IPS DF 6.9 (cell line): ENCODE data around the gene TPRN.

ENCODE experiments used
- DNase-seq: peaks from one replicate; pipeline ENCODE4 v3.0.0-alpha.2; 2013; ENCODE audit warnings: low read depth, low spot score
- H3K27ac ChIP-seq: one replicate; pipeline ENCODE4 v1.5.1; 2013; ENCODE audit warnings: low read length, control low read depth
- H3K27me3 ChIP-seq: 2 replicates; pipeline ENCODE4 v1.6.1; 2013; ENCODE audit warnings: mild to moderate bottlenecking, low read length; ENCODE audit not compliant: control insufficient read depth, insufficient read depth
- H3K36me3 ChIP-seq: 2 replicates; pipeline ENCODE4 v1.6.1; 2013; ENCODE audit warnings: low read length; ENCODE audit not compliant: control insufficient read depth, insufficient read depth
- H3K4me1 ChIP-seq: 2 replicates; pipeline ENCODE4 v1.6.1; 2013; ENCODE audit warnings: low read length; ENCODE audit not compliant: control insufficient read depth, insufficient read depth
- H3K4me3 ChIP-seq: 2 replicates; pipeline ENCODE4 v1.5.1; 2013; ENCODE audit warnings: mild to moderate bottlenecking, low read length
- H3K9me3 ChIP-seq: 2 replicates; pipeline ENCODE4 v1.6.1; 2013; ENCODE audit warnings: low read length, inconsistent platforms; ENCODE audit not compliant: control insufficient read depth, insufficient read depth
- WGBS: extraction: QIAGEN DNeasy Blood & Tissue Kit; methylation state at CpG from one replicate; pipeline ENCODE4 v1.1.7; 2013; ENCODE audit warnings: mixed read lengths, missing lambda C conversion rate; ENCODE audit not compliant: insufficient read length, insufficient coverage; 5-methylcytosine and 5-hydroxymethylcytosine counted together

Gene TPRN

DNA sequence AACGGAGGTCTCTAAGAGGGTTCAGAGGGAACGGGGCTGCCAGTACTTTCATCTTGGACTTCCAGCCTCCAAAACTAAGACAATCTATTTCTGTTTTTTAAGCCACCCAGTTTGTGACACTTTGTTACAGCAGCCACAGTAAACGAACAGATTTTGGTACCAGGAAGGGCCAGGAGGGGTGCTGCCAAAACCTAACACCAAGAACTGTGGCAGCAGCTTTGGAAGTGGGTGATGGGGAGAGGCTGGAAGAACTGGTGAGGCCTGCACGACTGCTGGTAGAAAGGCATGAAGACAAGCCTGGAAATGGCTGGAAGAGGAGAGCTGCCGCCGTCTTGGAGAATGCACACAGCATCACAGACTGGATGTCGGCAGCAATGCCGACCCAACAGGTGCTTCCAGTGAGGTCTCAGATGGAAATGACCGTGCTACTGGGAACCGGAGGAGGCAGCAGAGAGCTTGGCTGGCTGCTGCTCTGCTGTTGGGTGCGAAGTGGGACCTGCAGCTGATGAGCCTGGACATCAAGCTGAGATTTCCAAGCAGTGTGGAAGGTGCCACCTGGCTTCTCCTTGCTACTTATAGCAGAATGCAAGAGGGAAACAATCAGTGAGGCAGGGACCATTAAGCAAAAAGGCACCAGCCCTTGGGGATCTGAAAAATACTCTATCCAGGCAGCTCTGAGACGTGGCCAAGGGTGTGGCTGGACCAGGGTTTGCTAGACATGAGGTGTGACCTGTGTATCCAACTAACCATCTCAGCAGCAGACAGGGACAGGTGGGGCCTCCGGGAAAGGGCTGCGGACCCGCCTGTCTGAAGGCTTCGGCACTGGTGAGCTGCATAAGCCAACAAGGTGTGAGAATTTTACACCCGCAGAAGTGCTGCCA is 24.0 kb downstream of the TPRN start:
- peaks cover 10% of the 10 kb centered on the region for H3K36me3 ChIP-seq
- no CpG with 5 or more reads among the region's 17 CpGs for WGBS
- no peaks in the 10 kb centered on the region for H3K9me3 ChIP-seq
- H3K4me3 ChIP-seq, result no peak overlapping the region
- peaks cover 2% of the 10 kb centered on the region; the same call in 1 of the 2 replicates for H3K4me1 ChIP-seq
- H3K27me3 ChIP-seq, result no peaks in the 10 kb centered on the region
- no peak overlapping the region for H3K27ac ChIP-seq
- DNase-seq, result no peak

DNA sequence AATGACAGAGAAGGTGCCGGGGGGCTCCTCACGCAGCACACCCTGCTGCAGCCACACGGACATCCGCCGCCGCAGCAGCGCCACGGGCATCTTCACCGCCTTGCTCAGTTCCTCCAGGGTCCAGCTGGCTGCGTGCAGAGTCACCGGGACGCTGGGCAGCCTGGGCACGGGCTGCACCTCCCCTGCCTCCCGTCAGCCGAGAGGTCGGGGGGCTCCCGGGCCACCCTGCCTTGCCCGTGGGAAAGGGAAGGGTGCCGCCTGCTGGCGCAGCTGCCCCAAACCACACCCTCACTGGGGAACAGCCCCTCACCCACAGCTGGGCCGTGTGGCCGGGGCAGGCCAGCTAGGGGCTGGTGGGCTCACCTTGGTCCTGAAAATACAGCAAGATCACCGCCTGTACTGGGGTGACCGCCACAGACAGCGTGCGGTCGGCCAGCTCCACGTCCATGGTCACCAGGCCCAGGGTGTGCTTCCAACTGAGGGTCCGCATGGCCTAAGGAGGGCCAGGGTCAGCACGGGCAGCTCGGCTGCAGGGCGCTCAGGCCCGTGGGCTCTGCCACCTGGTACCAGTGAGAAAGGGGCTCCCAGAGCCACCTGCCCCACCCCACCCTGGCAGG is 25.1 kb downstream of the TPRN start:
- Histone ChIP-seq H3K27me3 (peaks cover 3% of the 10 kb centered on the region; the same call in 1 of the 2 replicates), H3K27ac (no peak overlapping the region), H3K9me3 (no peaks in the 10 kb centered on the region), H3K4me3 (no peak overlapping the region), H3K4me1 (peaks cover 2% of the 10 kb centered on the region), H3K36me3 (peaks cover 1% of the 10 kb centered on the region)
- no peak for DNase-seq
- no CpG with 5 or more reads among the region's 33 CpGs for WGBS

DNA sequence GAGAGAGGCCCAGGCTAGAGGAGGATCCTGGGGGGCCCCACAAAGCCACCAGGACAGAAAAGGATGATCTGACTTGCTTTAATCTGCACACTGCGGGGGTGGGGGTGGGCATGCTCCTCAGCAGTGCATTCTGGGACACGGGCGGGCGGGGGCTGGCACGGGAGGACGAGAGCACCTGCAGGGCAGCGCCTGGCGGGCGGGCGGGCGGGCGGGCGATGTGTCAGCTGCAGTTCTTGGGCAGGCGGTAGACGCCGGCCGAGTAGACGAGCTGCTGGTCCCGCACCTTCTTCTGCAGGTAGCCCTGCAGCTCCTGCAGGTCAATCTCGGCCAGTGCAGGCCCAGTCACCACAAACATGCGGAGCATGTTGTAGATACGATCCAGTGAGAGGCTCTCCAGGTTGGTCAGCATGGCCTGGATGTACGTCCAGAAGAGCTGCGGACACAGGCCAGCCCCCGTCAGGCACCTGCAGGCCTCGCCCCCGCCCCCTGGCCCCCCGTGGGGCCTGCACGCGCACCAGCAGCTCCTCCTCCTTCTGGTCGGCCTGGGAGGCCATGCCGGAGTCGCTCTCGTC is 25.7 kb downstream of the TPRN start:
- H3K9me3 ChIP-seq, result no peaks in the 10 kb centered on the region
- peaks cover 8% of the 10 kb centered on the region for H3K27me3 ChIP-seq
- H3K36me3 ChIP-seq, result no peaks in the 10 kb centered on the region; the same call in 1 of the 2 replicates
- WGBS, result no CpG with 5 or more reads among the region's 34 CpGs
- no peak overlapping the region for H3K27ac ChIP-seq
- no peak for DNase-seq
- H3K4me1 ChIP-seq, result peaks cover 6% of the 10 kb centered on the region
- H3K4me3 ChIP-seq, result no peak overlapping the region

DNA sequence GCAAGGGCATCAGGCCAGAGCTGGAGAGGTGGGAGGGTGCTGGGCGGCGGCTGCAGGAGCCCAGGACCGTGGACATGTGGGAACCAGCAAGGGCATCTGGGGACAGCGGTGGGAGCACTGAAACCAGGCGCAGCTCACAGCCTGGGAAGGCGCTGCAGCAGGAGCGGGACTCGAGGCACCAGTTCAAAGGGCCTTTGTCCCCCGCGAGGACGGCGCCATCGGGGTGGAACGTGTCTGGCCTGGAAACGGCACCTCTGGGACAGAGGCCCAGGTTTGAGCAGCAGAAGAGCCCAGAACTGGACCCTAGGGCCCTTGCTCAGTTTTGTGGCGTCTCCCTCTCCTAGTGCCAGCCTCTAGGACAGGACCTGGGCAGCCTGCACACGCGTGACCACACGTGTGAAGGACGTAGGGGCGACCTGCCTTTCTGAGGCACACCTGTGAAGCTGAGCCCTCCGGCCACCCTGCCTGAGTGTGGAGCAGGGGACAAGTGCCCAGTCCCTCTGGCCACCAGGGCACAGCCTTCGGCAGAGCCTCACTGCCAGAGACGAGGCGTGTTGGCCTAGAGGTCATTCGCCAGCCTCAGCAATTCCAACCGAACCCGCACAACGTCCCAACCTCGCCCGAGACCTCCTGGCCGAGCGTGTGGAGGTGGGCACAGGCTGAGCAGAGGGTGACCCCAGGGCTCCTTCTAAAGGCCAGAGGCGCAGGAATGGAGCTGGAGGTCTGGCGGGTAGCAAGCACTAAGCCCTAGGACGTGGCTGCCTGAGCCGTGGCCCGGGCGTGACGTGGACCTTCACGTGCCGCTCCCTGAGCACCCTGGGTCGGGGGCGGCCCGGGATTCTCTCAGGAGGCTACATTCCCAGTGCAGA is 26.5 kb downstream of the TPRN start:
- H3K27me3 ChIP-seq, result peaks cover 9% of the 10 kb centered on the region
- WGBS, result no CpG with 5 or more reads among the region's 45 CpGs
- no peaks in the 10 kb centered on the region; the same call in 1 of the 2 replicates for H3K36me3 ChIP-seq
- H3K4me3 ChIP-seq, result no peak overlapping the region
- H3K27ac ChIP-seq, result no peak overlapping the region
- no peaks in the 10 kb centered on the region for H3K9me3 ChIP-seq
- DNase-seq, result no peak
- peaks cover 6% of the 10 kb centered on the region for H3K4me1 ChIP-seq

DNA sequence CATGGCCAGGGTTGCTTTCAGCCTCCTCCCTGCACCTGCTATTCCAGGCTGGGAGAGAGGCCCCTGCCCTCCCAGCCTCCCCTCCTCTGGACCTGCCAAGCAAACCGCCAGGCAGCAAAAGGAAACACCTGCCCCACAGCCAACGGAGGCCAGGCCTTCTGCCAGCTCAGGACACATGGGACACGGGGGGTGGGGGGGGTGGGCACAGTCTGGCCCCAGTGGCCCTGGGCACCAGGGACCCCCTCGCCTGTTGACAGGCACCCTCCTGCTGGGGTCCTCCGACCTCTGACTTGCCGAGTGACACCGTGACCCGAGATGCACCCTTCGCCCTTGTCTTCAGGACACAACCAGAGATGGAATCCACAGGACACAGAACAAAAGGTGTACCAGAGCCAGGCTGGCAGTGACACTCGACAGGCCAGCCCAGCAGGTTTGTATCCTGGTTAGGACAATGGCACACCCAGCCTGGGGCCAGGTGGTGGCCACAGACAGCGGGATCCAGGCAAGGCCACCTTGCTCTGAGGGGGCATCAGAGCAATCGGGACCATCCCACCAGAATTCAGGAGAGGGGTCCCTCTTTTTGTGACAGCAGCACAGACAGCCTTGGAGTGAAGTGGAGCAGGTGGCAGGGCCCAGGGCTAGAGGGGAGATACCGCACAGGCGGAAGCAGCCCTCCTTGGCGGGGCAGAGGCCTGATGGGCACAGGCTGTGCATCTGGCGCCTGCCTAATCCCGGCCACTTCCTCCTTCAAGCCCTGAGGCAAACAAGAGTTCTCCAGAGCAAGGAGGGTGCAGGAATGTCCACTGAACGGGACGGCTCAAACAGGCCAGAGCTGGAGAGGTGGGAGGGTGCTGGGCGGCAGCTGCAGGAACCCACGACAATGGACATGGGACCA is 27.4 kb downstream of the TPRN start:
- peaks cover 8% of the 10 kb centered on the region for H3K4me1 ChIP-seq
- WGBS, result no CpG with 5 or more reads among the region's 21 CpGs
- H3K4me3 ChIP-seq, result no peak overlapping the region
- H3K9me3 ChIP-seq, result no peaks in the 10 kb centered on the region
- no peak overlapping the region for H3K27ac ChIP-seq
- H3K36me3 ChIP-seq, result no peaks in the 10 kb centered on the region; the same call in 1 of the 2 replicates
- H3K27me3 ChIP-seq, result peaks cover 14% of the 10 kb centered on the region
- DNase-seq, result no peak

DNA sequence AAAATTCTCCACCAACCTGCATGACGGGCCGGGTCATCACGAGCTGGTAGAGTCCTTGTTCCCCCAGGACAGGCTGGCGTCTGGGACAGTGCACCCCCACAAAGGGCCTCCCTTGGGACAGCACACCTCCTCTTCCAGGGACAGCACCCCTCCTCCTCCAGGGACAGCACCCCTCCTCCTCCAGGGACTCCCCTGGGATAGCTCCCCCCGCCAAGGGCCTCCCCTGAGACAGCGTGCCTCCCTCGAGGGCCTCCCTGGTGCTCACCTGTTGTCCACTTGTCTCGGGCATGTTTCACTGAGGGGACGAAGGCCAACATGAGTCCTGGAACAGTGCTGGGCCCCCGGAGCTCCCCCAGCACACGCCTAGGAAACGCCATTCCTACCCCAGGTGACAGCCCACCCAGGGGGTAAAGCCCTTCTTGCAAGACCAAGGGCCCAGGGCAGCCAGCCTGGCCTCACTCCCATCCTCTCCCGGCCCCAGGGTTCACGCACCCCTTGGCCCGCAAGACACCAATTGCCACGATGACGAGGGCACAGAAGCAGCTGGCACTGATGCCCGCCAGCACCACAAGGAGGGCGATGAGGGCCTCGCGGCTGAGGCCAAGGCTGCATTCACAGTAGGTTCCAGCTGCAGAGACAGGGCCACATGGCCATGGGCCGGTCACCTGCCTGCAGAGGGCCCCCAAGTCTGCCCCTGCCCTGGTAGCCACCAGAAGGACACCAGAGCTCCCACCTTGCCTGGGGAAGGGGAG is 29.2 kb downstream of the TPRN start:
- no peak for DNase-seq
- H3K9me3 ChIP-seq, result no peaks in the 10 kb centered on the region
- no CpG with 5 or more reads among the region's 22 CpGs for WGBS
- H3K27ac ChIP-seq, result no peak overlapping the region
- no peak overlapping the region for H3K4me3 ChIP-seq
- H3K27me3 ChIP-seq, result peaks cover 31% of the 10 kb centered on the region
- H3K36me3 ChIP-seq, result no peaks in the 10 kb centered on the region; the same call in 1 of the 2 replicates
- peaks cover 9% of the 10 kb centered on the region for H3K4me1 ChIP-seq

DNA sequence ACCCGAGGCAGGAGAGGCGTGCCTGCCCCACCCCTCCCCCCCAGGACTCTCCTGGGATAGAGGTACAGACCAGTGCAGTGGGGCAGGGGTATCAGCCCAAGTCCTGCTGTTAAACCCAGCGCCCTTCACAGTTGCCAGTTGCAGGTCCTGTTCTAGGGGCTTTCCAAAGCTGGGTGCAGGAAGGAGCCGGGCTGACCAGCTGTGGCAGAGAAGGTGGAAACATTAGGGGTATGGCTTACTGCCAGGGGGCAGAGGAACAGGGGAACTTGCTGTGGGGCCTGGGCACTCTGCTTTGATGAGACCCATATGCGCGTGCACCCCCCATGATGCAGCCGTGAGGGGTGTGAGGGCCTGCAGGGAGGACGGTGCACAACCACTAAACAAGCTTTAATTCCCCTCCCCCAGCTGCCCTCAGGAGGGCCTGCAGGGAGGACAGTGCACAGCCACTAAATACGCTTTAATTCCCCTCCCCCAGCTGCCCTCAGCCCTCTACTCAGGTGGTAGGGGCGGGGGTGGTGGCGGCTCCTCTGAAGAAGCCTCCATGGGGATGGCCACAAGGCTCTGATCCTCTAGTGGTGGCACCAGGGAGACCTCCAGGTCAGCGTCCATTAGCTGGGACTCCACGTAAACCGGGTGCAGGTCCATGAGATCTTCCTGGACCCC is 29.9 kb downstream of the TPRN start:
- peaks cover 35% of the 10 kb centered on the region for H3K27me3 ChIP-seq
- DNase-seq, result no peak
- H3K36me3 ChIP-seq, result no peaks in the 10 kb centered on the region; the same call in 1 of the 2 replicates
- no peak overlapping the region for H3K27ac ChIP-seq
- H3K4me3 ChIP-seq, result no peak overlapping the region
- peaks cover 9% of the 10 kb centered on the region for H3K4me1 ChIP-seq
- no peaks in the 10 kb centered on the region for H3K9me3 ChIP-seq
- no CpG with 5 or more reads among the region's 14 CpGs for WGBS

DNA sequence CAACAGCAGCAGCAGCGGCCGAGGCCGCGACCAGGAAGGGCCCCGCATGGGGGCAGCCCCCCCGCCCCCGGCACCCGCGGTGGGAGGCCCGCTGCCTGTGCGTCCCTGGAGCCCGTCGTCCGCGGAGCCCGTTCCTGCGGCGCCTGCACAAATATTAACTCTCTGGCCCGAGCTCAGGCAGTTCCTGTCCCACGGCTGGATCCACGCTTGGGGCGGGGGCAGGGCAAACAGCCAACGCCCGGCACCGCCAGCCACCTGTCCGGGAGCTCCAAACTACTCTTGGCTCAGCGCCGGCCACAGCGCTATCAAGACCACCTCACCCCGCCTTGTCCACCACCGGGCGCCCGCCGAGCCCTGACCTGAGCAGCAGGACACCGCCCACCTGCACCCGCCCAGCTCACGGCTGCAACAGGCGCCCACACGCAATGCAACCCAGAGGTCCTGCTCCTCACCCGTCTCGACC is 30.6 kb downstream of the TPRN start, which contains the start of gene LRRC26:
Gene LRRC26 (minus strand): TSS at position 156 of the 463 bp plus-strand sequence. CDS start 108 bp downstream, at position 48.
- Histone ChIP-seq H3K27ac (no peak within 1 kb of the TSS), H3K4me1 (peaks cover 7% of the 10 kb centered on the region), H3K27me3 (peaks cover 35% of the 10 kb centered on the region), H3K9me3 (no peaks in the 10 kb centered on the region), H3K4me3 (peak within 1 kb of the TSS; percentile 35), H3K36me3 (no peaks in the 10 kb centered on the region)
- no CpG with 5 or more reads among the region's 41 CpGs for WGBS
- no peak for DNase-seq
